ENCODE measurements around the gene TRIOBP.
A peak's percentile ranks its signal among the peaks of the same experiment; 100 is the strongest.

Gene TRIOBP

GRCh38 chr22:37747080-37747714 is 50.3 kb downstream of the TRIOBP start:
- H3K4me2 ChIP-seq (ENCODE audit: low read length), result peak overlapping the region; percentile 56
- H3K27me3 ChIP-seq (ENCODE audit: insufficient read depth, low read length, poor library complexity), result no peaks in the 10 kb centered on the region
- no CpG with 5 or more reads among the region's 16 CpGs for WGBS (ENCODE audit: extremely low coverage, insufficient coverage, low lambda C conversion rate)
- peak overlapping the region; percentile 98 for H3K9ac ChIP-seq (ENCODE audit: low read length)
- H3K18ac ChIP-seq (ENCODE audit: low read length), result no peak overlapping the region
- peak overlapping the region; percentile 72 for H3K23ac ChIP-seq (ENCODE audit: low read length)
- peaks cover 14% of the 10 kb centered on the region for H3K4me1 ChIP-seq (ENCODE audit: control insufficient read depth, low read depth, low read length)
- H3K79me1 ChIP-seq (ENCODE audit: low read length), result peaks cover 12% of the 10 kb centered on the region
- H3K79me2 ChIP-seq (ENCODE audit: control insufficient read depth, insufficient read depth, low read length), result peaks cover 4% of the 10 kb centered on the region
- peak overlapping the region; percentile 99 for H3K56ac ChIP-seq (ENCODE audit: low read length)
- peak overlapping the region; percentile 84 for H3K27ac ChIP-seq (ENCODE audit: low read depth, low read length)
- H3K4ac ChIP-seq (ENCODE audit: low read depth, low read length), result no peak overlapping the region
- no peak overlapping the region for H4K8ac ChIP-seq (ENCODE audit: low read depth, low read length)
- no peak overlapping the region for H4K5ac ChIP-seq (ENCODE audit: low read length)
- H3K36me3 ChIP-seq (ENCODE audit: control insufficient read depth, insufficient read depth, low read length), result no peaks in the 10 kb centered on the region
- peak overlapping the region; percentile 79 for H3K4me3 ChIP-seq (ENCODE audit: low read length)
- H2BK15ac ChIP-seq (replicated peaks; ENCODE audit: low read depth), result no peak overlapping the region
- DNase-seq, result peak; percentile 60
- H2AK5ac ChIP-seq (ENCODE audit: low read length), result no peak overlapping the region
- no peak overlapping the region for H2BK120ac ChIP-seq (ENCODE audit: low read depth, low read length)
- H2BK5ac ChIP-seq (ENCODE audit: low read length), result no peak overlapping the region

- Histone ChIP-seq H2BK15ac (replicated peaks; ENCODE audit: low read depth) (no peak overlapping the region), H4K8ac (ENCODE audit: low read depth, low read length) (no peak overlapping the region), H4K5ac (ENCODE audit: low read length) (no peak overlapping the region), H3K36me3 (ENCODE audit: control insufficient read depth, insufficient read depth, low read length) (no peaks in the 10 kb centered on the region), H3K27ac (ENCODE audit: low read depth, low read length) (no peak overlapping the region), H3K9ac (ENCODE audit: low read length) (peak overlapping the region; percentile 9), H2AK5ac (ENCODE audit: low read length) (no peak overlapping the region), H3K23ac (ENCODE audit: low read length) (no peak overlapping the region), H3K56ac (ENCODE audit: low read length) (peak overlapping the region; percentile 40), H2BK5ac (ENCODE audit: low read length) (no peak overlapping the region), H3K4ac (ENCODE audit: low read depth, low read length) (no peak overlapping the region), H3K4me3 (ENCODE audit: low read length) (no peak overlapping the region), H2BK120ac (ENCODE audit: low read depth, low read length) (no peak overlapping the region), H3K79me2 (ENCODE audit: control insufficient read depth, insufficient read depth, low read length) (peaks cover 4% of the 10 kb centered on the region), H3K4me2 (ENCODE audit: low read length) (no peak overlapping the region), H3K79me1 (ENCODE audit: low read length) (peaks cover 12% of the 10 kb centered on the region), H3K18ac (ENCODE audit: low read length) (no peak overlapping the region), H3K27me3 (ENCODE audit: insufficient read depth, low read length, poor library complexity) (no peaks in the 10 kb centered on the region), H3K4me1 (ENCODE audit: control insufficient read depth, low read depth, low read length) (peaks cover 15% of the 10 kb centered on the region)
- WGBS (ENCODE audit: extremely low coverage, insufficient coverage, low lambda C conversion rate), result no CpG with 5 or more reads among the region's 8 CpGs
- no peak for DNase-seq
Observed at GRCh38 chr22:37747715-37748100, 50.9 kb downstream of the TRIOBP start.

- Histone ChIP-seq H3K4me3 (ENCODE audit: low read length) (no peak overlapping the region), H2BK15ac (replicated peaks; ENCODE audit: low read depth) (no peak overlapping the region), H3K4ac (ENCODE audit: low read depth, low read length) (no peak overlapping the region), H3K23ac (ENCODE audit: low read length) (no peak overlapping the region), H2BK120ac (ENCODE audit: low read depth, low read length) (no peak overlapping the region), H3K18ac (ENCODE audit: low read length) (no peak overlapping the region), H2AK5ac (ENCODE audit: low read length) (no peak overlapping the region), H4K8ac (ENCODE audit: low read depth, low read length) (no peak overlapping the region), H3K56ac (ENCODE audit: low read length) (no peak overlapping the region), H3K27ac (ENCODE audit: low read depth, low read length) (no peak overlapping the region), H4K5ac (ENCODE audit: low read length) (no peak overlapping the region), H3K4me2 (ENCODE audit: low read length) (no peak overlapping the region), H2BK5ac (ENCODE audit: low read length) (no peak overlapping the region), H3K4me1 (ENCODE audit: control insufficient read depth, low read depth, low read length) (peaks cover 15% of the 10 kb centered on the region), H3K79me1 (ENCODE audit: low read length) (peaks cover 12% of the 10 kb centered on the region), H3K79me2 (ENCODE audit: control insufficient read depth, insufficient read depth, low read length) (peaks cover 4% of the 10 kb centered on the region), H3K36me3 (ENCODE audit: control insufficient read depth, insufficient read depth, low read length) (no peaks in the 10 kb centered on the region), H3K27me3 (ENCODE audit: insufficient read depth, low read length, poor library complexity) (no peaks in the 10 kb centered on the region), H3K9ac (ENCODE audit: low read length) (no peak overlapping the region)
- DNase-seq, result no peak
- no CpG with 5 or more reads among the region's 8 CpGs for WGBS (ENCODE audit: extremely low coverage, insufficient coverage, low lambda C conversion rate)
Observed at GRCh38 chr22:37748659-37749058, 51.8 kb downstream of the TRIOBP start.

GRCh38 chr22:37749226-37749625 is 52.4 kb downstream of the TRIOBP start:
- Histone ChIP-seq H3K9ac (ENCODE audit: low read length) (no peak overlapping the region), H2AK5ac (ENCODE audit: low read length) (no peak overlapping the region), H3K4ac (ENCODE audit: low read depth, low read length) (no peak overlapping the region), H4K8ac (ENCODE audit: low read depth, low read length) (no peak overlapping the region), H3K56ac (ENCODE audit: low read length) (no peak overlapping the region), H2BK120ac (ENCODE audit: low read depth, low read length) (no peak overlapping the region), H3K79me1 (ENCODE audit: low read length) (peaks cover 12% of the 10 kb centered on the region), H4K5ac (ENCODE audit: low read length) (no peak overlapping the region), H3K27ac (ENCODE audit: low read depth, low read length) (no peak overlapping the region), H3K4me3 (ENCODE audit: low read length) (no peak overlapping the region), H3K4me1 (ENCODE audit: control insufficient read depth, low read depth, low read length) (peaks cover 15% of the 10 kb centered on the region), H3K4me2 (ENCODE audit: low read length) (no peak overlapping the region), H3K36me3 (ENCODE audit: control insufficient read depth, insufficient read depth, low read length) (no peaks in the 10 kb centered on the region), H3K79me2 (ENCODE audit: control insufficient read depth, insufficient read depth, low read length) (peaks cover 4% of the 10 kb centered on the region), H2BK5ac (ENCODE audit: low read length) (no peak overlapping the region), H3K27me3 (ENCODE audit: insufficient read depth, low read length, poor library complexity) (no peaks in the 10 kb centered on the region), H3K18ac (ENCODE audit: low read length) (no peak overlapping the region), H2BK15ac (replicated peaks; ENCODE audit: low read depth) (no peak overlapping the region), H3K23ac (ENCODE audit: low read length) (no peak overlapping the region)
- peak; percentile 33 for DNase-seq
- WGBS (ENCODE audit: extremely low coverage, insufficient coverage, low lambda C conversion rate), result no CpG with 5 or more reads among the region's 12 CpGs

- Histone ChIP-seq H3K4me1 (ENCODE audit: control insufficient read depth, low read depth, low read length) (peaks cover 15% of the 10 kb centered on the region), H2BK120ac (ENCODE audit: low read depth, low read length) (no peak overlapping the region), H3K79me2 (ENCODE audit: control insufficient read depth, insufficient read depth, low read length) (peaks cover 4% of the 10 kb centered on the region), H3K79me1 (ENCODE audit: low read length) (peaks cover 12% of the 10 kb centered on the region), H3K36me3 (ENCODE audit: control insufficient read depth, insufficient read depth, low read length) (peaks cover 1% of the 10 kb centered on the region), H3K23ac (ENCODE audit: low read length) (no peak overlapping the region), H3K56ac (ENCODE audit: low read length) (peak overlapping the region; percentile 0), H2BK5ac (ENCODE audit: low read length) (no peak overlapping the region), H3K4ac (ENCODE audit: low read depth, low read length) (no peak overlapping the region), H3K27ac (ENCODE audit: low read depth, low read length) (no peak overlapping the region), H2BK15ac (replicated peaks; ENCODE audit: low read depth) (no peak overlapping the region), H3K27me3 (ENCODE audit: insufficient read depth, low read length, poor library complexity) (no peaks in the 10 kb centered on the region), H3K4me3 (ENCODE audit: low read length) (no peak overlapping the region), H3K18ac (ENCODE audit: low read length) (no peak overlapping the region), H3K4me2 (ENCODE audit: low read length) (no peak overlapping the region), H2AK5ac (ENCODE audit: low read length) (no peak overlapping the region), H3K9ac (ENCODE audit: low read length) (no peak overlapping the region), H4K8ac (ENCODE audit: low read depth, low read length) (no peak overlapping the region), H4K5ac (ENCODE audit: low read length) (no peak overlapping the region)
- WGBS (ENCODE audit: extremely low coverage, insufficient coverage, low lambda C conversion rate), result no CpG with 5 or more reads among the region's 16 CpGs
- DNase-seq, result peak; percentile 36
Observed at GRCh38 chr22:37749831-37750595, 53.2 kb downstream of the TRIOBP start.
